Trophoblast cell (in vitro differentiated cells and primary cell): ENCODE data around the gene PTBP1.
"Not testable (repeated sequence)": the region's sequence is repeated elsewhere in the genome, so short reads cannot be mapped to it uniquely, and the experiment has no call there.

Source experiments
- DNase-seq, 2 donors: peaks; one replicate each; pipeline ENCODE4 v3.0.0-alpha.2; 2016
- H2AFZ ChIP-seq: 2 replicates; pipeline ENCODE4 v1.6.1; 2013; ENCODE audit warnings: low read length, moderate library complexity, mild to moderate bottlenecking; ENCODE audit not compliant: insufficient read depth, poor library complexity
- H2AK5ac ChIP-seq: 2 replicates; pipeline ENCODE4 v1.6.1; 2013; ENCODE audit warnings: mild to moderate bottlenecking, low read length
- H2BK120ac ChIP-seq: 2 replicates; pipeline ENCODE4 v1.6.1; 2013; ENCODE audit warnings: low read length, mild to moderate bottlenecking, moderate library complexity; ENCODE audit not compliant: insufficient read depth, poor library complexity
- H2BK12ac ChIP-seq: 2 replicates; pipeline ENCODE4 v1.6.1; 2013; ENCODE audit warnings: mild to moderate bottlenecking, low read length, moderate library complexity
- H2BK5ac ChIP-seq: 2 replicates; pipeline ENCODE4 v1.6.1; 2013; ENCODE audit warnings: low read length, low read depth, moderate library complexity, mild to moderate bottlenecking; ENCODE audit not compliant: poor library complexity
- H3K14ac ChIP-seq: 2 replicates; pipeline ENCODE4 v1.6.1; 2013; ENCODE audit warnings: mild to moderate bottlenecking, low read length
- H3K18ac ChIP-seq: 2 replicates; pipeline ENCODE4 v1.6.1; 2013; ENCODE audit warnings: mild to moderate bottlenecking, low read length
- H3K23ac ChIP-seq: 2 replicates; pipeline ENCODE4 v1.6.1; 2013; ENCODE audit warnings: low read length
- H3K27ac ChIP-seq: 2 replicates; pipeline ENCODE4 v1.5.1; 2013; ENCODE audit warnings: low read depth, mild to moderate bottlenecking, inconsistent platforms, low read length, moderate library complexity
- H3K27me3 ChIP-seq: 2 replicates; pipeline ENCODE4 v1.6.1; 2013; ENCODE audit warnings: inconsistent platforms, mild to moderate bottlenecking, low read length, moderate library complexity; ENCODE audit not compliant: insufficient read depth
- H3K36me3 ChIP-seq, 2 experiments: 1 replicate in 1 of 2; 2 replicates in 1 of 2; pipeline ENCODE4 v1.6.1; 2013; ENCODE audit warnings: low read length in 2 of 2, mild to moderate bottlenecking in 2 of 2, moderate library complexity in 1 of 2; ENCODE audit not compliant: insufficient read depth in 2 of 2, control insufficient read depth in 1 of 2
- H3K4ac ChIP-seq: 2 replicates; pipeline ENCODE4 v1.6.1; 2013; ENCODE audit warnings: low read depth, mild to moderate bottlenecking, low read length, moderate library complexity
- H3K4me1 ChIP-seq, 2 experiments: 1 replicate in 1 of 2; 2 replicates in 1 of 2; pipeline ENCODE4 v1.6.1; 2013; ENCODE audit warnings: low read length in 2 of 2, mild to moderate bottlenecking in 2 of 2, moderate library complexity in 1 of 2; ENCODE audit not compliant: insufficient read depth in 2 of 2, control insufficient read depth in 1 of 2
- H3K4me2 ChIP-seq: 2 replicates; pipeline ENCODE4 v1.6.1; 2013; ENCODE audit warnings: inconsistent platforms, mild to moderate bottlenecking, low read length, moderate library complexity
- H3K4me3 ChIP-seq: 2 replicates; pipeline ENCODE4 v1.5.1; 2013; ENCODE audit warnings: mild to moderate bottlenecking, low read depth, low read length, inconsistent platforms
- H3K79me1 ChIP-seq: one replicate; pipeline ENCODE4 v1.6.1; 2013; ENCODE audit warnings: low read length
- H3K79me2 ChIP-seq: 2 replicates; pipeline ENCODE4 v1.6.1; 2013; ENCODE audit warnings: low read length, mild to moderate bottlenecking; ENCODE audit not compliant: control insufficient read depth, insufficient read depth, poor library complexity
- H3K9ac ChIP-seq: 2 replicates; pipeline ENCODE4 v1.6.1; 2013; ENCODE audit warnings: mild to moderate bottlenecking, low read length
- H3K9me3 ChIP-seq: 2 replicates; pipeline ENCODE4 v1.6.1; 2013; ENCODE audit warnings: low read depth, mild to moderate bottlenecking, control low read depth, inconsistent platforms, low read length; ENCODE audit not compliant: insufficient read depth
- H4K12ac ChIP-seq: 2 replicates; pipeline ENCODE4 v1.6.1; 2013; ENCODE audit warnings: low read depth, mild to moderate bottlenecking, low read length, moderate library complexity
- H4K8ac ChIP-seq: 2 replicates; pipeline ENCODE4 v1.6.1; 2013; ENCODE audit warnings: low read depth, mild to moderate bottlenecking, low read length, moderate library complexity
- H4K91ac ChIP-seq: one replicate; pipeline ENCODE4 v1.6.1; 2013; ENCODE audit warnings: low read depth, mild to moderate bottlenecking, low read length, moderate library complexity
- WGBS: extraction: QIAGEN DNeasy Blood & Tissue Kit; methylation state at CpG from one replicate; pipeline ENCODE4 v1.1.7; 2013; ENCODE audit warnings: missing lambda C conversion rate; ENCODE audit not compliant: insufficient read length, insufficient coverage; ENCODE audit errors: extremely low coverage; 5-methylcytosine and 5-hydroxymethylcytosine counted together

PTBP1 gene

DNA sequence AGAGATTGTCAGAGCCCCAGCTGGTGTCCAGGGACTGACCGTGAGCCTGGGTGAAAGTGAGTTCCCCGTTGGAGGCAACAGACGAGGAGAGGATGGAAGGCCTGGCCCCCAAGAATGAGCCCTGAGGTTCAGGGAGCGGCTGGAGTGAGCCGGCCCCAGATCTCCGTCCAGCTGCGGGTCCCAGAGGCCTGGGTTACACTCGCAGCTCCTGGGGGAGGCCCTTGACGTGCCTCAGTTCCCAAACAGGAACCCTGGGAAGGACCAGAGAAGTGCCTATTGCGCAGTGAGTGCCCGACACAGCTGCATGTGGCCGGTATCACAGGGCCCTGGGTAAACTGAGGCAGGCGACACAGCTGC, 53.7 kb downstream of the PTBP1 start:
- H3K4me3 ChIP-seq, result no peak overlapping the region
- H3K79me1 ChIP-seq, result no peaks in the 10 kb centered on the region
- no peak overlapping the region for H3K4ac ChIP-seq
- H3K9me3 ChIP-seq, result no peaks in the 10 kb centered on the region
- no peak overlapping the region for H2BK5ac ChIP-seq
- H3K14ac ChIP-seq, result no peak overlapping the region
- H2BK120ac ChIP-seq, result no peak overlapping the region
- H3K36me3 ChIP-seq, result no peaks in the 10 kb centered on the region
- H3K23ac ChIP-seq, result no peak overlapping the region
- no peaks in the 10 kb centered on the region for H3K27me3 ChIP-seq
- no CpG with 5 or more reads among the region's 13 CpGs for WGBS
- H4K91ac ChIP-seq, result no peak overlapping the region
- peaks cover 0 to 5% of the 10 kb centered on the region in 2 experiments for H3K4me1 ChIP-seq
- H2AFZ ChIP-seq, result no peak overlapping the region
- DNase-seq, result no peak
- H3K4me2 ChIP-seq, result no peak overlapping the region
- H3K79me2 ChIP-seq, result no peaks in the 10 kb centered on the region
- no peak overlapping the region for H2AK5ac ChIP-seq
- H3K18ac ChIP-seq, result no peak overlapping the region
- H2BK12ac ChIP-seq, result no peak overlapping the region
- H3K9ac ChIP-seq, result no peak overlapping the region
- H4K8ac ChIP-seq, result no peak overlapping the region
- no peak overlapping the region for H4K12ac ChIP-seq
- no peak overlapping the region for H3K27ac ChIP-seq

DNA sequence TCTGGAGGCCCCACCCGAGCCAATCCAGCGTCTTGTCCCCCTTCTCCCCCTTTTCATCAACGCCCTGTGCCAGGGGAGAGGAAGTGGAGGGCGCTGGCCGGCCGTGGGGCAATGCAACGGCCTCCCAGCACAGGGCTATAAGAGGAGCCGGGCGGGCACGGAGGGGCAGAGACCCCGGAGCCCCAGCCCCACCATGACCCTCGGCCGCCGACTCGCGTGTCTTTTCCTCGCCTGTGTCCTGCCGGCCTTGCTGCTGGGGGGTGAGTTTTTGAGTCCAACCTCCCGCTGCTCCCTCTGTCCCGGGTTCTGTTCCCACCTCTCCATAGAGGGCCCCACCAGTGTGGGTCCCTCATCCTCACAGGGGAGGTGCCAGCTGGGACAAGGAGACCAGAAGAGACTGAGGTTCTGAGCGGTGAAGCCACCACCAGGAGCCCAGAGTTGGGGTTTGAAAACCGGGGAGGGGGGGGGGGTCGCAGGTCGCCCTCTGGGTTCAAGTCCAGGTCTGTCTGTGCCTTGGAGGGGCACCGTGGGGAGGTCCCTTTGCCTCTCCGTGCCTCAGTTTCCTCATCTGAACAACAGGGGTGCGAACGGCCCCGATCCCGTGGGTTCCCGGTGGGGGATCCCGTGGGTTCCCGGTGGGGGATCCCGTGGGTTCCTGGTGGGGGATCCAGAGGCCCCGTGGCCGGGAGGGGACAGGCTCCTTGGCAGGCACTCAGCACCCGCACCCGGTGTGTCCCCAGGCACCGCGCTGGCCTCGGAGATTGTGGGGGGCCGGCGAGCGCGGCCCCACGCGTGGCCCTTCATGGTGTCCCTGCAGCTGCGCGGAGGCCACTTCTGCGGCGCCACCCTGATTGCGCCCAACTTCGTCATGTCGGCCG, 55.1 kb downstream of the PTBP1 start, which contains the start of gene ELANE:
Gene ELANE, plus strand, starts transcription at position 168 of the 878 bp plus-strand sequence. Its CDS starts 26 bp downstream, at position 194.
- no peak within 1 kb of the TSS for H4K12ac ChIP-seq
- WGBS, result no CpG with 5 or more reads among the region's 55 CpGs
- H3K9me3 ChIP-seq, result no peaks in the 10 kb centered on the region

DNA sequence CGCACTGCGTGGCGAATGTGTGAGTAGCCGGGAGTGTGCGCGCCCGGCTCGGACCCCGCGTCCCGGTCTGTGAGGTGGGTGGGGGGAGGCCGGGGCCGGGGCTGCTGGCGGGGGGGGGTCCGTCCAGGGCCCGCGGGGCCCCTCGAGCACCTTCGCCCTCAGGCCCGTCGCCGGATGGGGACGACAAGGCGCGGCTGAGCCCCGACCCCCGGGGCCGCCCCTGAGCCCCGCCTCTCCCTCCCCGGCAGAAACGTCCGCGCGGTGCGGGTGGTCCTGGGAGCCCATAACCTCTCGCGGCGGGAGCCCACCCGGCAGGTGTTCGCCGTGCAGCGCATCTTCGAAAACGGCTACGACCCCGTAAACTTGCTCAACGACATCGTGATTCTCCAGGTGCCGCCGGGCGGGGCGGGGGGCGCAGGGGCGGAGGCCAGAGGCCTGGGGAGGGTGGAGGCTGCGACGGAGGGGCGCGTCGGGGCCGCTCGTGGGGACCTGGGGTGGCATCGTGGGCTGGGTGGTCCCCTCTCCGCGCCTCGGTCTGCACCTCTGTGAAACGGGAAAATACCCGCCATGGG, 55.8 kb downstream of the PTBP1 start:
- no peak overlapping the region for H2AK5ac ChIP-seq
- H3K36me3 ChIP-seq, result no peaks in the 10 kb centered on the region
- no peak overlapping the region for H2BK12ac ChIP-seq
- H3K4ac ChIP-seq, result no peak overlapping the region
- no peak overlapping the region for H2BK120ac ChIP-seq
- no peak overlapping the region for H2BK5ac ChIP-seq
- H3K27ac ChIP-seq, result no peak overlapping the region
- no peak overlapping the region for H3K23ac ChIP-seq
- peaks cover 0 to 5% of the 10 kb centered on the region in 2 experiments for H3K4me1 ChIP-seq
- H3K14ac ChIP-seq, result no peak overlapping the region
- H3K9me3 ChIP-seq, result no peaks in the 10 kb centered on the region
- H4K12ac ChIP-seq, result no peak overlapping the region
- H2AFZ ChIP-seq, result no peak overlapping the region
- H3K18ac ChIP-seq, result no peak overlapping the region
- H3K27me3 ChIP-seq, result no peaks in the 10 kb centered on the region
- H3K4me3 ChIP-seq, result no peak overlapping the region
- H4K91ac ChIP-seq, result no peak overlapping the region
- no peaks in the 10 kb centered on the region for H3K79me1 ChIP-seq
- DNase-seq, result no peak
- WGBS, result no CpG with 5 or more reads among the region's 67 CpGs
- no peak overlapping the region for H3K9ac ChIP-seq
- H3K79me2 ChIP-seq, result no peaks in the 10 kb centered on the region
- H4K8ac ChIP-seq, result no peak overlapping the region
- no peak overlapping the region for H3K4me2 ChIP-seq

More for the DNA sequence above, 55.1 kb downstream of the PTBP1 start, which contains the start of gene ELANE:
- Histone ChIP-seq H4K91ac (no peak within 1 kb of the TSS), H2AK5ac (no peak within 1 kb of the TSS), H3K79me2 (no peaks in the 10 kb centered on the region), H3K27ac (no peak within 1 kb of the TSS), H3K27me3 (no peaks in the 10 kb centered on the region), H3K36me3 (no peaks in the 10 kb centered on the region), H3K4me3 (no peak within 1 kb of the TSS), H2BK120ac (no peak within 1 kb of the TSS), H2AFZ (no peak within 1 kb of the TSS), H3K4ac (no peak within 1 kb of the TSS), H3K4me2 (no peak within 1 kb of the TSS), H3K23ac (no peak within 1 kb of the TSS), H3K79me1 (no peaks in the 10 kb centered on the region), H2BK5ac (no peak within 1 kb of the TSS), H3K4me1 (peaks cover 0 to 5% of the 10 kb centered on the region in 2 experiments), H3K14ac (no peak within 1 kb of the TSS), H3K9ac (no peak within 1 kb of the TSS), H3K18ac (no peak within 1 kb of the TSS), H2BK12ac (no peak within 1 kb of the TSS), H4K8ac (no peak within 1 kb of the TSS)
- DNase-seq, result no peak

DNA sequence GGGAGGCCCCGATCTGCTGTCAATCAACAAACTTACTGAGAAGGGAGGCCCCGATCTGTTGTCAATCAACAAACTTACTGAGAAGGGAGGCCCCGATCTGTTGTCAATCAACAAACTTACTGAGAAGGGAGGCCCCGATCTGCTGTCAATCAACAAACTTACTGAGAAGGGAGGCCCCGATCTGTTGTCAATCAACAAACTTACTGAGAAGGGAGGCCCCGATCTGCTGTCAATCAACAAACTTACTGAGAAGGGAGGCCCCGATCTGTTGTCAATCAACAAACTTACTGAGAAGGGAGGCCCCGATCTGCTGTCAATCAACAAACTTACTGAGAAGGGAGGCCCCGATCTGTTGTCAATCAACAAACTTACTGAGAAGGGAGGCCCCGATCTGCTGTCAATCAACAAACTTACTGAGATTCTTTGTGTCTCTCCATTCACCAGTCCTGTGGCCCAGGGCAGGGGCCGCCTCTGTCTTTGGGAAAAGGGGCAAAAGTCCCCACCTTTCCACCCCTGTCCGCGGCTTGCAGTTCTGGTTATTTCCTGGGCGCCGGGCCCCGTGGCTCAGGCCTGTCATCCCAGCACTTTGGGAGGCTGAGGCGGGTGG, 56.5 kb downstream of the PTBP1 start:
- not testable (repeated sequence) for H3K18ac ChIP-seq, H3K14ac ChIP-seq, H3K9ac ChIP-seq, H3K36me3 ChIP-seq, H2AFZ ChIP-seq, H4K8ac ChIP-seq, H3K79me1 ChIP-seq, H3K9me3 ChIP-seq, H3K4me1 ChIP-seq, H2AK5ac ChIP-seq, H2BK5ac ChIP-seq, H4K91ac ChIP-seq, H3K4me2 ChIP-seq, H3K23ac ChIP-seq, H3K4me3 ChIP-seq, DNase-seq, H2BK120ac ChIP-seq, H4K12ac ChIP-seq, H3K4ac ChIP-seq, H3K27me3 ChIP-seq, H3K79me2 ChIP-seq, H3K27ac ChIP-seq, H2BK12ac ChIP-seq
- WGBS, result no CpG with 5 or more reads among the region's 17 CpGs
